GM12872 (cell line): ENCODE results near the gene MOGAT3.

Source experiments
- CTCF ChIP-seq: IDR thresholded peaks from 3 replicates; pipeline ENCODE4 v1.5.1; 2011; ENCODE audit warnings: low read depth, mild to moderate bottlenecking, low read length, moderate library complexity; ENCODE audit not compliant: insufficient read depth

MOGAT3 gene

GRCh38 chr7:101179713-101180112, 21.1 kb downstream of the MOGAT3 start:
- TF ChIP-seq CTCF, result no peak

GRCh38 chr7:101179117-101179516, 21.7 kb downstream of the MOGAT3 start:
- no peak for TF ChIP-seq CTCF

- TF ChIP-seq CTCF, result no peak
Observed at GRCh38 chr7:101177644-101178043, 23.2 kb downstream of the MOGAT3 start.

- no peak for TF ChIP-seq CTCF
Observed at GRCh38 chr7:101175664-101176063, 25.2 kb downstream of the MOGAT3 start.

GRCh38 chr7:101174322-101174854, 26.4 kb downstream of the MOGAT3 start:
- no peak for TF ChIP-seq CTCF

GRCh38 chr7:101173752-101174244, 27.0 kb downstream of the MOGAT3 start:
- TF ChIP-seq CTCF, result no peak

- no peak for TF ChIP-seq CTCF
Observed at GRCh38 chr7:101172854-101173751, 27.7 kb downstream of the MOGAT3 start.
